ENCODE data around the gene UBTF.

GRCh38 chr17:44253006-44253405 lies 33.5 kb upstream of the UBTF start:
- TF ChIP-seq POLR2AphosphoS5 (IDR thresholded peaks at IDR 0.05; ENCODE audit: low read depth, low read length) (no peak), POLR2A (IDR thresholded peaks at IDR 0.05; ENCODE audit: low read depth, low read length) (no peak)
